Thymus (tissue), 11 donors: Measurements from ENCODE around the gene MUC2. TPM values are rescaled to one million over a fixed set of nuclear protein-coding genes. Genes with fewer than 3 reads are reported as not detected.

Experiments
- DNase-seq, 9 donors: peaks; one replicate each; pipeline ENCODE4 v3.0.0-alpha.2; 2013; ENCODE audit warnings: low spot score in 9 of 9, low read depth in 6 of 9, missing footprints in 1 of 9
- H3K27ac ChIP-seq, 2 donors: one replicate each; pipeline ENCODE4 v1.5.1; 2013; ENCODE audit warnings: control low read depth in 1 of 2, low read depth in 1 of 2, low read length in 1 of 2, mild to moderate bottlenecking in 1 of 2, moderate library complexity in 1 of 2
- H3K27me3 ChIP-seq, 2 donors: one replicate each; pipeline ENCODE4 v1.5.1; 2013; ENCODE audit warnings: low read length in 1 of 2; ENCODE audit not compliant: control insufficient read depth in 2 of 2, insufficient read depth in 1 of 2
- H3K36me3 ChIP-seq, 2 donors: one replicate each; pipeline ENCODE4 v1.5.1; 2013; ENCODE audit warnings: low read length in 1 of 2, mild to moderate bottlenecking in 1 of 2, moderate library complexity in 1 of 2; ENCODE audit not compliant: control insufficient read depth in 2 of 2, insufficient read depth in 2 of 2
- H3K4me1 ChIP-seq, 2 donors: one replicate each; pipeline ENCODE4 v1.5.1; 2013; ENCODE audit warnings: low read length in 2 of 2; ENCODE audit not compliant: control insufficient read depth in 2 of 2, insufficient read depth in 2 of 2
- H3K4me3 ChIP-seq, 2 donors: one replicate each; pipeline ENCODE4 v1.5.1; 2013; ENCODE audit warnings: low read length in 2 of 2, control low read depth in 1 of 2, mild to moderate bottlenecking in 1 of 2
- H3K9me3 ChIP-seq, 2 donors: one replicate each; pipeline ENCODE4 v1.5.1; 2013; ENCODE audit warnings: low read length in 1 of 2, mild to moderate bottlenecking in 1 of 2; ENCODE audit not compliant: control insufficient read depth in 2 of 2, insufficient read depth in 1 of 2
- WGBS: extraction: QIAGEN DNeasy Blood & Tissue Kit; methylation state at CpG from one replicate; pipeline ENCODE4 v1.1.7; 2013; 5-methylcytosine and 5-hydroxymethylcytosine counted together
- polyA plus RNA-seq: library from polyadenylated mRNA; stranded (reverse); fragments of 200-250 nt; gene quantifications from one replicate; pipeline ENCODE4 v1.2.3, GENCODE V29; 2013
- total RNA-seq: library from RNA; stranded (reverse); fragments of 120-200 nt; gene quantifications from one replicate; pipeline ENCODE4 v1.2.4, GENCODE V29; 2013
- donor health status: healthy.

Gene MUC2
- total and polyA plus RNA-seq, 2 donors = under 0.01 TPM

- no peak for DNase-seq
- Histone ChIP-seq H3K27ac (no peak overlapping the region), H3K36me3 (no peaks in the 10 kb centered on the region), H3K9me3 (peaks cover 0 to 4% of the 10 kb centered on the region in 2 donors), H3K4me3 (no peak overlapping the region), H3K27me3 (no peaks in the 10 kb centered on the region), H3K4me1 (no peaks in the 10 kb centered on the region)
- 83% methylated on average over 28 of the region's 28 CpGs for WGBS
Measured at GRCh38 chr11:1121813-1122663, 47.4 kb downstream of the MUC2 start.

GRCh38 chr11:1122664-1123002, 48.0 kb downstream of the MUC2 start:
- WGBS = 74% methylated on average over 7 of the region's 7 CpGs
- peaks cover 0 to 4% of the 10 kb centered on the region in 2 donors for H3K9me3 ChIP-seq
- no peaks in the 10 kb centered on the region for H3K36me3 ChIP-seq
- H3K27me3 ChIP-seq = no peaks in the 10 kb centered on the region
- DNase-seq = no peak
- H3K27ac ChIP-seq = no peak overlapping the region
- no peak overlapping the region for H3K4me3 ChIP-seq
- H3K4me1 ChIP-seq = no peaks in the 10 kb centered on the region

- no peak for DNase-seq
- no peak overlapping the region for H3K4me3 ChIP-seq
Measured at GRCh38 chr11:1123970-1124369, 49.3 kb downstream of the MUC2 start.

More at GRCh38 chr11:1123970-1124369, 49.3 kb downstream of the MUC2 start:
- H3K36me3 ChIP-seq = no peaks in the 10 kb centered on the region
- WGBS = 98% methylated on average over 1 of the region's 1 CpG
- peaks cover 0 to 4% of the 10 kb centered on the region in 2 donors for H3K9me3 ChIP-seq
- no peaks in the 10 kb centered on the region for H3K4me1 ChIP-seq
- H3K27ac ChIP-seq = no peak overlapping the region
- H3K27me3 ChIP-seq = no peaks in the 10 kb centered on the region

Other genes with a start within 250 kb of the MUC2 start
- 0.57 TPM for gene CRACR2B, start 247.0 kb upstream of the MUC2 start, total RNA-seq
- gene CRACR2B, start 247.0 kb upstream of the MUC2 start, polyA plus RNA-seq = 6.2 TPM
- 19.5 TPM for gene CD151, start 241.9 kb upstream of the MUC2 start, total RNA-seq
- 82.3 TPM for gene CD151, start 241.9 kb upstream of the MUC2 start, polyA plus RNA-seq
- 92.3 TPM for gene POLR2L, start 232.3 kb upstream of the MUC2 start, total RNA-seq
- 92.1 TPM for gene POLR2L, start 232.3 kb upstream of the MUC2 start, polyA plus RNA-seq
- gene TSPAN4, start 232.0 kb upstream of the MUC2 start, total RNA-seq = 22.2 TPM
- 56.7 TPM for gene TSPAN4, start 232.0 kb upstream of the MUC2 start, polyA plus RNA-seq
- gene CHID1, start 164.1 kb upstream of the MUC2 start, total RNA-seq = 17.8 TPM
- gene CHID1, start 164.1 kb upstream of the MUC2 start, polyA plus RNA-seq = 35.7 TPM
- gene AP2A2, start 149.0 kb upstream of the MUC2 start, total RNA-seq = 14.6 TPM
- 57.2 TPM for gene AP2A2, start 149.0 kb upstream of the MUC2 start, polyA plus RNA-seq
- 0.19 TPM for gene MUC6, start 38.2 kb upstream of the MUC2 start, total RNA-seq
- 0.16 TPM for gene MUC6, start 38.2 kb upstream of the MUC2 start, polyA plus RNA-seq
- 0.05 TPM for gene MUC5AC, start 83.1 kb downstream of the MUC2 start, total RNA-seq
- gene MUC5AC, start 83.1 kb downstream of the MUC2 start, polyA plus RNA-seq = 0.02 TPM
- gene MUC5B, start 148.2 kb downstream of the MUC2 start, total RNA-seq = under 0.01 TPM
- gene MUC5B, start 148.2 kb downstream of the MUC2 start, polyA plus RNA-seq = 0.02 TPM
- 10.9 TPM for gene TOLLIP, start 234.8 kb downstream of the MUC2 start, total RNA-seq
- 25.4 TPM for gene TOLLIP, start 234.8 kb downstream of the MUC2 start, polyA plus RNA-seq